ENCODE data around the gene SPNS3. TPM values are rescaled to one million over a fixed set of nuclear protein-coding genes. Genes with fewer than 3 reads are reported as not detected.

SPNS3 gene
- total and polyA plus RNA-seq, 2 of the 8 experiments (the other 6 are each of a cell fraction or from before 2014, with no cell fraction given), result not detected

DNA sequence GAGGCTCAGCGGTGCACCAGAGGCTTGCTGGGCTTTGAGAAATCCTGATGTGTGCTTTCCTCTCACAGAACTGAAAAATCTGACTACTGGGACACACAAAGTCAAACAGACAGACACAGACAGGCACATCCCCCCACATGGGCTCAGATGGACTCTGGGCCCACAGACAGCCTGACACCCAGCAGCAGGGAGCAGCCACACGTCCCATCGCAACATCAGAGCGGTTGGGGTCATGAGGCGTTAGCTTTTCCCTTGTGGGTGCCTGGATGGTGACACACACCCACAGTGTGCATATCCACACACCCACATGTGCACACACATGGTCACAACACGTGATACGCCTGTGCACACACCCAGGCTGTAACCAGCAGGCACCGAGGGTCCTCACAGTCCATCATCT lies 6.3 kb downstream of the SPNS3 start:
- Histone ChIP-seq H3K4me2 (ENCODE audit: insufficient read depth in 1 of 2, low read depth in 2 of 2, low read length in 2 of 2) (no peak overlapping the region), H2BK20ac (ENCODE audit: low read length) (no peak overlapping the region), H3K27me3 (replicated peaks in 1 of 4; ENCODE audit: control insufficient read depth in 3 of 4, extremely low read depth in 1 of 4, insufficient read depth in 3 of 4, low read length in 3 of 4) (no peaks in the 10 kb centered on the region; a peak in 2 of 7 replicates), H3K36me3 (ENCODE audit: control insufficient read depth in 2 of 4, insufficient read depth in 4 of 4, low read length in 3 of 4) (no peaks in the 10 kb centered on the region), H3K9me3 (ENCODE audit: insufficient read depth in 2 of 2, low read depth in 1 of 2, low read length in 1 of 2) (no peaks in the 10 kb centered on the region), H4K8ac (ENCODE audit: extremely low read depth, insufficient read depth, low read length) (no peak overlapping the region), H4K5ac (ENCODE audit: insufficient read length, low read depth, low read length) (no peak overlapping the region), H2BK120ac (replicated peaks; ENCODE audit: low read depth, low read length) (no peak overlapping the region), H2BK5ac (ENCODE audit: low read depth, low read length) (no peak overlapping the region), H3K23ac (ENCODE audit: insufficient read length) (no peak overlapping the region), H2BK15ac (ENCODE audit: low read length) (no peak overlapping the region), H2AFZ (ENCODE audit: low read length) (no peak overlapping the region), H3K79me2 (ENCODE audit: control insufficient read depth in 1 of 2, insufficient read depth in 2 of 2, low read length in 2 of 2) (no peaks in the 10 kb centered on the region), H3K79me1 (ENCODE audit: low read depth, low read length) (no peaks in the 10 kb centered on the region), H4K91ac (replicated peaks; ENCODE audit: insufficient read length, low read length) (no peak overlapping the region), H3K4ac (replicated peaks; ENCODE audit: insufficient read length, low read depth, low read length) (no peak overlapping the region), H2BK12ac (ENCODE audit: low read depth, low read length) (no peak overlapping the region), H3K56ac (replicated peaks; ENCODE audit: insufficient read length, low read depth, low read length) (no peak overlapping the region), H3K18ac (ENCODE audit: extremely low read depth, low read length) (no peak overlapping the region), H3K14ac (ENCODE audit: insufficient read length) (no peak overlapping the region), H4K20me1 (replicated peaks in 1 of 2; ENCODE audit: control insufficient read depth in 1 of 2, insufficient read depth in 2 of 2, low read length in 2 of 2) (no peaks in the 10 kb centered on the region), H2AK5ac (ENCODE audit: low read depth, low read length) (no peak overlapping the region), H3K23me2 (ENCODE audit: low read depth, low read length) (no peaks in the 10 kb centered on the region), H3K4me1 (replicated peaks in 1 of 4; ENCODE audit: control insufficient read depth in 3 of 4, insufficient read depth in 4 of 4, low read length in 3 of 4) (no peaks in the 10 kb centered on the region), H3K9ac (replicated peaks in 1 of 4; ENCODE audit: extremely low read depth in 1 of 4, low read depth in 3 of 4, low read length in 3 of 4) (no peak overlapping the region), H3K27ac (ENCODE audit: low read depth, low read length) (no peak overlapping the region), H3K4me3 (ENCODE audit: extremely low read depth in 1 of 4, insufficient read depth in 2 of 4, low read depth in 3 of 4, low read length in 4 of 4) (no peak overlapping the region)
- 89% methylated on average over 8 of the region's 8 CpGs; no CpG with 5 or more reads in 1 of the 2 experiments for WGBS, 2 experiments (ENCODE audit: extremely low coverage in 1 of 2, insufficient coverage in 1 of 2, insufficient read length in 1 of 2, insufficient replicate concordance in 2 of 2, low coverage in 1 of 2, low lambda C conversion rate in 2 of 2, missing lambda C conversion rate in 1 of 2)
- POLR2A ChIA-PET (ENCODE audit: partially characterized antibody), result interaction anchor here (0.6 kb wide), 1 partner anchor 10 kb away, joined by 3 read pairs; no protein-coding TSS in a partner anchor
- CTCF ChIA-PET (ENCODE audit: partially characterized antibody), result interaction anchor here (1.7 kb wide), 1 partner anchor 19 kb away, joined by 4 read pairs; no protein-coding TSS in a partner anchor
- no peak for FAIRE-seq
- DNase-seq (ENCODE audit: low read depth in 1 of 2, low spot score in 2 of 2), result no peak
- TF ChIP-seq KDM1A (IDR thresholded peaks at IDR 0.05; ENCODE audit: borderline replicate concordance, low read length) (no peak), RAD21 (IDR thresholded peaks at IDR 0.05 in 1 of 2, conservative IDR thresholded peaks at IDR 0.05 in 1 of 2; ENCODE audit: low read depth in 2 of 2, low read length in 2 of 2) (no peak), MAFK (IDR thresholded peaks at IDR 0.05; ENCODE audit: low read depth, low read length) (no peak), RNF2 (IDR thresholded peaks at IDR 0.05; ENCODE audit: borderline replicate concordance, low read depth, low read length, missing control alignments, poor library complexity, severe bottlenecking) (no peak), TAF7 (optimal IDR thresholded peaks at IDR 0.05; ENCODE audit: borderline replicate concordance, low read depth, low read length) (no peak)
